Astrocyte of the spinal cord (primary cell): ENCODE results near the gene CIAO2A.
A peak's percentile ranks its signal among the peaks of the same experiment; 100 is the strongest.

ENCODE experiments used
- DNase-seq: peaks from one replicate; pipeline ENCODE4 v3.0.0; 2011; ENCODE audit warnings: low read depth, low spot score
- H3K4me3 ChIP-seq: 2 replicates; pipeline ENCODE4 v1.5.1; 2011; ENCODE audit warnings: low read depth, mild to moderate bottlenecking, low read length, moderate library complexity
- CTCF ChIP-seq: IDR thresholded peaks from 2 replicates; pipeline ENCODE4 v1.5.1; 2012; ENCODE audit warnings: low read depth, mild to moderate bottlenecking, low read length, inconsistent platforms
- in situ Hi-C: cut with HindIII; loops from 2 replicates; pipeline ENCODE4 v1.10.0; 2017; ENCODE audit warnings: low sequenced_read_pairs

Gene CIAO2A

GRCh38 chr15:64134345-64134829 lies 40.7 kb upstream of the CIAO2A start:
- no peak overlapping the region for H3K4me3 ChIP-seq
- DNase-seq, result peak; percentile 38
- no peak for TF ChIP-seq CTCF
- in situ Hi-C loops, result no loop called here

GRCh38 chr15:64133623-64134344 lies 40.1 kb upstream of the CIAO2A start:
- in situ Hi-C loops, result no loop called here

GRCh38 chr15:64132217-64132616 lies 38.6 kb upstream of the CIAO2A start:
- in situ Hi-C loops, result no loop called here
- DNase-seq, result no peak
- TF ChIP-seq CTCF, result no peak
- H3K4me3 ChIP-seq, result no peak overlapping the region

More at GRCh38 chr15:64133623-64134344, 40.1 kb upstream of the CIAO2A start:
- no peak for DNase-seq
- H3K4me3 ChIP-seq, result no peak overlapping the region
- TF ChIP-seq CTCF, result no peak

- no peak for DNase-seq
- in situ Hi-C loops, result no loop called here
- no peak overlapping the region for H3K4me3 ChIP-seq
- no peak for TF ChIP-seq CTCF
Observed at GRCh38 chr15:64131547-64131946, 37.9 kb upstream of the CIAO2A start.

GRCh38 chr15:64130159-64130558 lies 36.5 kb upstream of the CIAO2A start:
- no peak for DNase-seq
- H3K4me3 ChIP-seq, result no peak overlapping the region
- in situ Hi-C loops, result no loop called here
- TF ChIP-seq CTCF, result no peak

GRCh38 chr15:64127521-64128270 lies 34.1 kb upstream of the CIAO2A start:
- DNase-seq, result no peak
- no peak for TF ChIP-seq CTCF
- in situ Hi-C loops, result no loop called here
- no peak overlapping the region for H3K4me3 ChIP-seq
